ENCODE data around the gene CDK5RAP3. TPM values are rescaled to one million over a fixed set of nuclear protein-coding genes. Genes with fewer than 3 reads are reported as not detected.

The CDK5RAP3 gene, protein sequence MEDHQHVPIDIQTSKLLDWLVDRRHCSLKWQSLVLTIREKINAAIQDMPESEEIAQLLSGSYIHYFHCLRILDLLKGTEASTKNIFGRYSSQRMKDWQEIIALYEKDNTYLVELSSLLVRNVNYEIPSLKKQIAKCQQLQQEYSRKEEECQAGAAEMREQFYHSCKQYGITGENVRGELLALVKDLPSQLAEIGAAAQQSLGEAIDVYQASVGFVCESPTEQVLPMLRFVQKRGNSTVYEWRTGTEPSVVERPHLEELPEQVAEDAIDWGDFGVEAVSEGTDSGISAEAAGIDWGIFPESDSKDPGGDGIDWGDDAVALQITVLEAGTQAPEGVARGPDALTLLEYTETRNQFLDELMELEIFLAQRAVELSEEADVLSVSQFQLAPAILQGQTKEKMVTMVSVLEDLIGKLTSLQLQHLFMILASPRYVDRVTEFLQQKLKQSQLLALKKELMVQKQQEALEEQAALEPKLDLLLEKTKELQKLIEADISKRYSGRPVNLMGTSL
- total RNA-seq, result 71.8 and 86.1 TPM in 2 replicates

GRCh38 chr17:47970725-47971499 is at the start of gene CDK5RAP3:
Gene CDK5RAP3, plus strand, starts transcription at chr17:47971113. Its CDS starts 34 bp downstream, at chr17:47971147.

DNA sequence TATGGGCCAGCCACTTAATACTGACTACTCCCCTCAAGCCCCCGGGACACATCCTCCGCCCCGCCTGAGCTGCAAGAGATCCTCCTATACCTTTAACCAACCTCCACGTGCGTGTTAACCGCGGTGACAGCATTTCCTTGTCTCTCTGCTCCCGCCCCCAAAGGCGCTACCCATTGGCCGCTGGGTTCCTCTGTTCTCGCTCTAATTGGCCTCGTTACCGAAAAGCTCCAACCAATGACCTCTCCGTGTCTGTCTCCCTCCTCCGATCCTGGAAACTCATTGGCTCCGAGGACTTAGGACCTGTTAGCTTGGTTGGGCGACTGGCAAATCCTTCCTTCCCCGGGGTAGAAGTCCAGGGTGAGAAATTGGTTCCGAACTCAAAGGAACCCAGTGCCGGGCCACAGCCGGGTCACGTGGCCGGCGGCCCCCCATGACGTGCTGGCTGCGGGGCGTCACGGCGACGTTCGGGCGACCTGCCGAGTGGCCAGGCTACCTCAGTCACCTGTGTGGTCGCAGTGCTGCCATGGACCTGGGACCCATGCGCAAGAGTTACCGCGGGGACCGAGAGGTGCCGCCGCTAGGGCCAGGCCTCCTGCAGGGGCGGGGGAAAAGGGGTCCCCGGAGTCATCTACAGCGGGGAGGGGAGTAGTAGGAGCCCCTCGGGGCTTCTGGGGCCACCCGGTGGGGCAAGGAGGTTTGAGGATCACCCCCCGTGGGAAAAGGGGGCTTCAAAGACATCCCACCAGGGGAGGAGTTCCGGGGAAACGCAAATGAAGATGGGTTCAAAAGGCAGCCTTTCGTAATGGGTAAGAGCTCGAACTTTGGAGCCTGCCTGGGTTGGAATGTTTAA is 29.4 kb upstream of the CDK5RAP3 start, which contains the start of gene PNPO:
Gene PNPO (plus strand): TSS at position 326 of the 850 bp plus-strand sequence. CDS start 105 bp downstream, at position 431.

DNA sequence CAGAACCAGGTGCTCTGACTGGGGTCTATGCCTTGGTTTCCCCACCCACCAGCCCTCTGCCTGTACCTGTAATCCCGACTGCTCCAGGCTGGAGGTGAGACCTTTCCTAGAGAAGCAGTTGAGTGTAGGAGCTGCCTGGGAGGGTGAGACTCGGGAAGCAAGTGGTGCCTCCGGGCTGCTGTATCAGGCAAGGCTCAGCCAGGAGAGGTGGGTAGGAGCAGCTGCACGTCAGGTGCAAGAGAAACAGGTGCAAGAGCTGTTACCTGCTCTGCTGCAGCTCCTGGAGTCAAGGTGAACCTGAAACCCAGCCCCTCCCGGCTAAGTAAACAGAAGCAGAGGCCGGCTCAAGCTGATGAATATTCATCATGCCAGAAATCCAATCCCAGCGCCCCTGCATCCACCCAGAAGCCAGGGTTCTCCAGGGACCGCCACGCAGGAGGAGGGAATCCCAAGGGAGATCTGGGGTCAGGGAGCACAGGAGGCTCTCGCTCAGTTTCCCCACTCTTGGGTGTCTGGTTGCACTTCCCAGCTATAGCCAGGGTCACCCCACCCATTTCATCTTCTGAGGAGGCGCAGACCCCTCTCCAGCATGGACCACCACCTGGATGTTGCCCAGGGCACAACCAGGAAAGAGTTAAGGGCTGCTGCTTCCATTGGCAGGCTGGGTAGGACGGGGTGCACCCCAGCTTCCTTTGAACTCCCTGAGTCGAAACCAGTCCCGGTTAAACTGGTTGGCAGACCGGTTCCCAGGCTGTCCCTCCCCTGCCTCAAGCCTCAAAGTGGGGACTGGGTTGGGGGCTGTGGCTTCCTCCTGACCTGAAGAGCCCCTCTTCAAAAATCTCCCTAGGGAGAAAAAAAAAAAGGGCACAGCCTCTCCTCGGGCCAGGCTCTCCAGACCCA is 13.1 kb upstream of the CDK5RAP3 start, which contains the start of gene PRR15L:
Gene PRR15L (minus strand): TSS at position 293 of the 900 bp plus-strand sequence. CDS start 4,649 bp downstream, outside the sequence.

Other genes starting within 250 kb of the CDK5RAP3 start
- gene TBX21, start 237.9 kb upstream of the CDK5RAP3 start, total RNA-seq, result not detected in 2 replicates
- gene OSBPL7, start 149.3 kb upstream of the CDK5RAP3 start, total RNA-seq, result 9.5 and 14.5 TPM in 2 replicates
- 10.4 and 19.5 TPM in 2 replicates for gene MRPL10, start 139.6 kb upstream of the CDK5RAP3 start, total RNA-seq
- 0.09 TPM in 1 of 2 replicates, not detected in the other for gene LRRC46, start 139.4 kb upstream of the CDK5RAP3 start, total RNA-seq
- gene SCRN2, start 129.8 kb upstream of the CDK5RAP3 start, total RNA-seq, result 32.2 and 52.6 TPM in 2 replicates
- gene SP6, start 120.0 kb upstream of the CDK5RAP3 start, total RNA-seq, result 0.09 and 0.30 TPM in 2 replicates
- 0.89 and 1.4 TPM in 2 replicates for gene SP2, start 74.9 kb upstream of the CDK5RAP3 start, total RNA-seq
- gene PNPO, start 29.5 kb upstream of the CDK5RAP3 start, total RNA-seq, result 35.0 and 39.2 TPM in 2 replicates
- gene PRR15L, start 13.2 kb upstream of the CDK5RAP3 start, total RNA-seq, result not detected in 2 replicates
- 33.1 and 95.3 TPM in 2 replicates for gene COPZ2, start 66.7 kb downstream of the CDK5RAP3 start, total RNA-seq
- gene NFE2L1, start 77.2 kb downstream of the CDK5RAP3 start, total RNA-seq, result 233 and 532 TPM in 2 replicates
- gene CBX1, start 130.4 kb downstream of the CDK5RAP3 start, total RNA-seq, result 47.5 and 56.9 TPM in 2 replicates
- 14.3 and 19.1 TPM in 2 replicates for gene SNX11, start 136.7 kb downstream of the CDK5RAP3 start, total RNA-seq